K562 (cell line): ENCODE measurements around the gene PLD5. TPM values are rescaled to one million over a fixed set of nuclear protein-coding genes. Genes with fewer than 3 reads are reported as not detected.

Experiments
- ATAC-seq: fragments of 200-7000 bp; cut with Tn5 transposase; 3 replicates; pipeline ENCODE4 v1.9.1; 2020; ENCODE audit warnings: moderate library complexity
- BruUV-seq: library from RNA; stranded (reverse); fragments of 400-500 nt; replicated peaks from 2 replicates; lab custom pipeline; 2021; lab: Mats Ljungman, UMichigan
- CTCF ChIA-PET: fragments of 300-600 bp; formaldehyde crosslinking; extraction: SDS; loops from one replicate; lab custom pipeline; 2021; ENCODE audit warnings: low intra/inter-chr PET ratio; lab: Yijun Ruan, JAX
- POLR2A ChIA-PET: fragments of 300-600, 350-650 bp; sonication (Branson Sonifier 250); formaldehyde crosslinking; extraction: SDS; loops from one replicate; lab custom pipeline; 2021; ENCODE audit warnings: antibody characterized with exemption, inconsistent platforms; lab: Yijun Ruan, JAX
- DNase-seq, 4 experiments: peaks; one replicate each; pipeline versions ENCODE4 v3.0.0 to v3.0.0-alpha.2; 2011 to 2018; ENCODE audit warnings: low spot score in 3 of 4, mixed read lengths in 3 of 4; ENCODE audit errors: extremely low read depth in 1 of 4
- FAIRE-seq: peaks from 2 replicates; lab custom pipeline; 2011; peaks lifted over from hg19 to GRCh38; lab: Jason Lieb, UNC
- H2AFZ ChIP-seq: 2 replicates; pipeline ENCODE4 v1.6.0; 2011; ENCODE audit warnings: low read depth, low read length, control low read depth, inconsistent platforms
- H3K27ac ChIP-seq: fragments of 200-600 bp; 3 replicates; pipeline ENCODE4 v1.8.0; 2011; ENCODE audit warnings: low read depth, mild to moderate bottlenecking, control low read depth, inconsistent platforms, low read length, moderate library complexity, mixed read lengths; ENCODE audit errors: extremely low read depth
- H3K27me3 ChIP-seq, 2 experiments: fragments of 300-600 bp in 1 of 2; 2 replicates in 1 of 2; 3 replicates in 1 of 2; pipeline versions ENCODE4 v1.6.0 to v1.8.0; 2011; ENCODE audit warnings: inconsistent platforms in 2 of 2, low read length in 2 of 2, mild to moderate bottlenecking in 1 of 2, mixed read lengths in 1 of 2, moderate library complexity in 1 of 2; ENCODE audit not compliant: control insufficient read depth in 2 of 2, insufficient read depth in 2 of 2
- H3K36me3 ChIP-seq: fragments of 300-600 bp; 3 replicates; pipeline ENCODE4 v1.8.0; 2011; ENCODE audit warnings: mild to moderate bottlenecking, low read length, inconsistent platforms; ENCODE audit not compliant: control insufficient read depth, insufficient read depth
- H3K4me1 ChIP-seq, 2 experiments: fragments of 200-600 bp in 1 of 2; replicated peaks in 1 of 2; 2 replicates in 1 of 2; 3 replicates in 1 of 2; pipeline versions ENCODE4 v1.5.1 to v1.8.0; 2011; ENCODE audit warnings: inconsistent platforms in 2 of 2, low read length in 2 of 2, mild to moderate bottlenecking in 1 of 2, mixed read lengths in 1 of 2, moderate library complexity in 1 of 2; ENCODE audit not compliant: control insufficient read depth in 2 of 2, insufficient read depth in 2 of 2
- H3K4me2 ChIP-seq: 2 replicates; pipeline ENCODE4 v1.6.1; 2011; ENCODE audit warnings: low read length, control low read depth, inconsistent platforms, mixed read lengths; ENCODE audit not compliant: insufficient read depth
- H3K4me3 ChIP-seq: fragments of 200-600 bp; sonication (generic), shearing (Covaris generic); 2 replicates; pipeline ENCODE4 v1.5.1; 2016; ENCODE audit warnings: control low read depth, inconsistent platforms
- H3K79me2 ChIP-seq: fragments of 200-600 bp; 3 replicates; pipeline ENCODE4 v1.8.0; 2011; ENCODE audit warnings: low read length, inconsistent platforms; ENCODE audit not compliant: control insufficient read depth, insufficient read depth
- H3K9ac ChIP-seq, 2 experiments: 2 replicates each; pipeline versions ENCODE4 v1.6.0 to v1.6.1; 2011; ENCODE audit warnings: low read depth in 2 of 2, low read length in 2 of 2, control low read depth in 1 of 2, inconsistent platforms in 1 of 2, mild to moderate bottlenecking in 1 of 2, mixed read lengths in 1 of 2; ENCODE audit not compliant: insufficient read depth in 1 of 2
- H3K9me1 ChIP-seq: one replicate; pipeline ENCODE4 v1.6.0; 2011; ENCODE audit warnings: inconsistent platforms, mild to moderate bottlenecking, low read length, moderate library complexity; ENCODE audit not compliant: control insufficient read depth, insufficient read depth
- H3K9me3 ChIP-seq: replicated peaks from 2 replicates; pipeline ENCODE4 v1.5.1; 2011; ENCODE audit warnings: low read depth, low read length, inconsistent platforms; ENCODE audit not compliant: control insufficient read depth, insufficient read depth
- H4K20me1 ChIP-seq: replicated peaks from 2 replicates; pipeline ENCODE4 v1.6.1; 2011; ENCODE audit warnings: low read length, inconsistent platforms, mixed read lengths; ENCODE audit not compliant: control insufficient read depth, insufficient read depth
- BRD4 ChIP-seq: fragments of 200-600 bp; sonication (generic); IDR thresholded peaks from 2 replicates; pipeline ENCODE4 v1.6.1; 2017; ENCODE audit warnings: inconsistent platforms
- HSF4 ChIP-seq: fragments of 250-450 bp; sonication (Bioruptor Pico); IDR thresholded peaks from 2 replicates; pipeline ENCODE4 v2.1.2; 2022; ENCODE audit warnings: mild to moderate bottlenecking, moderate library complexity, borderline replicate concordance
- NR4A1 ChIP-seq, 2 experiments: fragments of 250-450 bp in 1 of 2; fragments of 450-650 bp in 1 of 2; sonication (Bioruptor Pico) in 1 of 2; IDR thresholded peaks; 2 replicates each; pipeline versions ENCODE4 v1.4.0 to v1.6.1; 2016 to 2020; ENCODE audit warnings: mild to moderate bottlenecking in 2 of 2, missing compliant biosample characterization in 1 of 2, missing genetic modification characterization in 1 of 2, moderate library complexity in 1 of 2
- SMAD1 ChIP-seq: fragments of 150-350 bp; IDR thresholded peaks from 2 replicates; pipeline ENCODE4 v1.6.1; 2014; ENCODE audit warnings: low read length, low read depth; ENCODE audit not compliant: partially characterized antibody
- STAT5B ChIP-seq: fragments of 250-450 bp; sonication (Bioruptor Pico); IDR thresholded peaks from 2 replicates; pipeline ENCODE4 v1.8.0; 2021; ENCODE audit warnings: mild to moderate bottlenecking, inconsistent platforms
- ZNF57 ChIP-seq: fragments of 450-650 bp; formaldehyde crosslinking; IDR thresholded peaks from 2 replicates; pipeline ENCODE4 v1.4.0; 2020; ENCODE audit warnings: mild to moderate bottlenecking, moderate library complexity
- ZNF766 ChIP-seq: fragments of 200-800 bp; sonication (Bioruptor generic); conservative IDR thresholded peaks from 2 replicates; pipeline ENCODE4 v1.6.1; 2016; ENCODE audit warnings: missing genetic modification characterization, missing compliant biosample characterization
- WGBS: fragments of 100-300 bp; shearing (Covaris generic); methylation state at CpG from one replicate; pipeline ENCODE4 v1.1.6; 2016; ENCODE audit warnings: low coverage, mixed read lengths; ENCODE audit not compliant: insufficient coverage; ENCODE audit errors: missing lambda C conversion rate; 5-methylcytosine and 5-hydroxymethylcytosine counted together
- in situ Hi-C: fragments of 300-500 bp; cut with MboI; formaldehyde crosslinking; loops from 4 replicates; pipeline ENCODE4 v1.15.0; 2018; ENCODE audit warnings: inconsistent platforms, mixed read lengths
- intact Hi-C: fragments of 100-400 bp; cut with micrococcal nuclease; formaldehyde crosslinking; loops from 2 replicates; pipeline ENCODE4 v1.14.2; 2022
- polyA plus RNA-seq, 8 experiments: library from polyadenylated mRNA; depleted of rRNA in 4 of 8; stranded (reverse) in 5 of 8; unstranded in 3 of 8; fragments of >200 nt; fragmentation: Nextera tagmentation in 2 of 8; fragmentation: Illumina TruSeq in 1 of 8; extraction: Ambion mirVana in 2 of 8; extraction: Trizol in 1 of 8; gene quantifications; 2 replicates each; pipeline versions ENCODE4 v1.2.1 to v1.2.3, GENCODE V29; 2011 to 2014; ENCODE audit warnings: inconsistent platforms in 1 of 8, missing spikeins in 1 of 8
- total RNA-seq, 7 experiments: library from RNA; depleted of rRNA in 6 of 7; stranded (reverse); fragments of >200 nt in 6 of 7; fragmentation: Illumina TruSeq in 2 of 7; extraction: Trizol in 2 of 7; gene quantifications; 2 replicates each; pipeline versions ENCODE4 v1.2.1 to v1.2.3, GENCODE V29; 2011 to 2021; ENCODE audit warnings: low replicate concordance in 1 of 7
- TF ChIP-seq, protein P1 (sequence below): fragments of 250-450 bp; sonication (Bioruptor Pico); IDR thresholded peaks from 2 replicates; pipeline ENCODE4 v1.9.0; 2021; ENCODE audit warnings: mild to moderate bottlenecking, inconsistent platforms
- TF ChIP-seq, protein P2 (sequence below): sonication (generic); formaldehyde crosslinking; IDR thresholded peaks from 2 replicates; pipeline ENCODE4 v1.8.0; 2022; ENCODE audit warnings: mild to moderate bottlenecking, missing genetic modification reagents
- TF ChIP-seq, protein P3 (sequence below), 2 experiments: fragments of 450-650 bp in 1 of 2; IDR thresholded peaks; 2 replicates each; pipeline ENCODE4 v1.6.1; 2011 to 2017; ENCODE audit warnings: low read depth in 2 of 2, antibody characterized with exemption in 1 of 2, borderline replicate concordance in 1 of 2, low read length in 1 of 2, mild to moderate bottlenecking in 1 of 2, mixed read lengths in 1 of 2; ENCODE audit not compliant: control insufficient read depth in 1 of 2

PLD5 gene
- total and polyA plus RNA-seq, 9 of the 15 experiments (the other 6 are each of a cell fraction or from before 2014, with no cell fraction given): not detected

DNA sequence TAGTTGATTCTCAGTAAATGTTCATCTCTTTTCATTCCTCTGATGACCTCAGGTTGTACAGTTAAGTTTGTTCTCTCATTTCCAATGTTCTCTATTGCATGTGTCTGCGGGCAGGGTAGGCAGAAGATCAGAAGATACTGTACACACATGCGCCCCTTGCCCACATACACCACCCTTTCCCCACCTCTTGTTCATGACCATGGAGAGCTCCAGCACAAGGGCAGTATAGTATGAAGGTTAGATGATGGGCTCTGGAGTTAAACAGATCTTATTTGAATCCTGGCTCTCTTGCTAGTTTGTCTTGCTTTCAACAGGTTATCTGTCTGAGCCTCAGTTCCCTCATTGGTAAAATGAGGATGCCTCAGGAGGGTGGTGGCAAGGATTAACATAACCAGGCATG is 17.8 kb upstream of the PLD5 start:
- no peaks in the 10 kb centered on the region for H3K4me1 ChIP-seq
- no peak overlapping the region for H3K4me2 ChIP-seq
- intact Hi-C loops (no loop called here), in situ Hi-C loops (no loop called here)
- CTCF ChIA-PET: no interaction called here
- H3K9me1 ChIP-seq: no peaks in the 10 kb centered on the region
- H3K27ac ChIP-seq: no peak overlapping the region
- no peaks in the 10 kb centered on the region for H3K36me3 ChIP-seq
- H2AFZ ChIP-seq: no peak overlapping the region
- FAIRE-seq (no peak), DNase-seq (no peak), ATAC-seq (no peak)
- H3K9me3 ChIP-seq: no peaks in the 10 kb centered on the region; the same call in none of the 2 replicates
- POLR2A ChIA-PET: no interaction called here
- WGBS: 0% methylated on average over 2 of the region's 2 CpGs
- no peak overlapping the region for H3K9ac ChIP-seq
- no peaks in the 10 kb centered on the region for H4K20me1 ChIP-seq
- H3K27me3 ChIP-seq: no peaks in the 10 kb centered on the region
- H3K79me2 ChIP-seq: no peaks in the 10 kb centered on the region
- H3K4me3 ChIP-seq: no peak overlapping the region
- BruUV-seq: no TSS peak
- TF ChIP-seq NR4A1 (CRISPR knock-in tag; IDR thresholded peaks at IDR 0.05) (no peak), NR4A1 (tag; IDR thresholded peaks at IDR 0.05) (no peak), ZNF766 (no peak), ZNF57 (CRISPR knock-in tag) (no peak), HSF4 (CRISPR knock-in tag) (no peak), SMAD1 (no peak), BRD4 (no peak), STAT5B (CRISPR knock-in tag) (no peak)
- TF ChIP-seq, protein P1, sequence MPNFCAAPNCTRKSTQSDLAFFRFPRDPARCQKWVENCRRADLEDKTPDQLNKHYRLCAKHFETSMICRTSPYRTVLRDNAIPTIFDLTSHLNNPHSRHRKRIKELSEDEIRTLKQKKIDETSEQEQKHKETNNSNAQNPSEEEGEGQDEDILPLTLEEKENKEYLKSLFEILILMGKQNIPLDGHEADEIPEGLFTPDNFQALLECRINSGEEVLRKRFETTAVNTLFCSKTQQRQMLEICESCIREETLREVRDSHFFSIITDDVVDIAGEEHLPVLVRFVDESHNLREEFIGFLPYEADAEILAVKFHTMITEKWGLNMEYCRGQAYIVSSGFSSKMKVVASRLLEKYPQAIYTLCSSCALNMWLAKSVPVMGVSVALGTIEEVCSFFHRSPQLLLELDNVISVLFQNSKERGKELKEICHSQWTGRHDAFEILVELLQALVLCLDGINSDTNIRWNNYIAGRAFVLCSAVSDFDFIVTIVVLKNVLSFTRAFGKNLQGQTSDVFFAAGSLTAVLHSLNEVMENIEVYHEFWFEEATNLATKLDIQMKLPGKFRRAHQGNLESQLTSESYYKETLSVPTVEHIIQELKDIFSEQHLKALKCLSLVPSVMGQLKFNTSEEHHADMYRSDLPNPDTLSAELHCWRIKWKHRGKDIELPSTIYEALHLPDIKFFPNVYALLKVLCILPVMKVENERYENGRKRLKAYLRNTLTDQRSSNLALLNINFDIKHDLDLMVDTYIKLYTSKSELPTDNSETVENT (CRISPR knock-in tag): no peak
- TF ChIP-seq, protein P2, sequence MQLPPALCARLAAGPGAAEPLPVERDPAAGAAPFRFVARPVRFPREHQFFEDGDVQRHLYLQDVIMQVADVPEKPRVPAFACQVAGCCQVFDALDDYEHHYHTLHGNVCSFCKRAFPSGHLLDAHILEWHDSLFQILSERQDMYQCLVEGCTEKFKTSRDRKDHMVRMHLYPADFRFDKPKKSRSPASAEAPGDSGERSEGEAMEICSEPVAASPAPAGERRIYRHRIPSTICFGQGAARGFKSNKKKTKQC (CRISPR knock-in tag): no peak
- TF ChIP-seq, protein P3, sequence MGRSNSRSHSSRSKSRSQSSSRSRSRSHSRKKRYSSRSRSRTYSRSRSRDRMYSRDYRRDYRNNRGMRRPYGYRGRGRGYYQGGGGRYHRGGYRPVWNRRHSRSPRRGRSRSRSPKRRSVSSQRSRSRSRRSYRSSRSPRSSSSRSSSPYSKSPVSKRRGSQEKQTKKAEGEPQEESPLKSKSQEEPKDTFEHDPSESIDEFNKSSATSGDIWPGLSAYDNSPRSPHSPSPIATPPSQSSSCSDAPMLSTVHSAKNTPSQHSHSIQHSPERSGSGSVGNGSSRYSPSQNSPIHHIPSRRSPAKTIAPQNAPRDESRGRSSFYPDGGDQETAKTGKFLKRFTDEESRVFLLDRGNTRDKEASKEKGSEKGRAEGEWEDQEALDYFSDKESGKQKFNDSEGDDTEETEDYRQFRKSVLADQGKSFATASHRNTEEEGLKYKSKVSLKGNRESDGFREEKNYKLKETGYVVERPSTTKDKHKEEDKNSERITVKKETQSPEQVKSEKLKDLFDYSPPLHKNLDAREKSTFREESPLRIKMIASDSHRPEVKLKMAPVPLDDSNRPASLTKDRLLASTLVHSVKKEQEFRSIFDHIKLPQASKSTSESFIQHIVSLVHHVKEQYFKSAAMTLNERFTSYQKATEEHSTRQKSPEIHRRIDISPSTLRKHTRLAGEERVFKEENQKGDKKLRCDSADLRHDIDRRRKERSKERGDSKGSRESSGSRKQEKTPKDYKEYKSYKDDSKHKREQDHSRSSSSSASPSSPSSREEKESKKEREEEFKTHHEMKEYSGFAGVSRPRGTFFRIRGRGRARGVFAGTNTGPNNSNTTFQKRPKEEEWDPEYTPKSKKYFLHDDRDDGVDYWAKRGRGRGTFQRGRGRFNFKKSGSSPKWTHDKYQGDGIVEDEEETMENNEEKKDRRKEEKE (IDR thresholded peaks at IDR 0.05; ENCODE audit: borderline replicate concordance in 1 of 2, control insufficient read depth in 1 of 2, low read depth in 2 of 2, low read length in 1 of 2): no peak
